Lower lobe of right lung (tissue), 2 donors: ENCODE results near the gene CDHR1. TPM values are rescaled to one million over a fixed set of nuclear protein-coding genes. Genes with fewer than 3 reads are reported as not detected.

Source experiments
- ATAC-seq, 2 donors: fragments of 200-7000 bp; cut with Tn5 transposase; one replicate each; pipeline ENCODE4 v1.9.1; 2020 to 2022; ENCODE audit warnings: mild to moderate bottlenecking in 2 of 2, moderate library complexity in 2 of 2
- DNase-seq: peaks from one replicate; pipeline ENCODE4 v3.0.0-alpha.2; 2020
- H3K27ac ChIP-seq: fragments of 200-600 bp; one replicate; pipeline ENCODE4 v1.8.0; 2022
- H3K27me3 ChIP-seq: fragments of 200-600 bp; one replicate; pipeline ENCODE4 v1.8.0; 2022; ENCODE audit warnings: low read depth
- H3K36me3 ChIP-seq: fragments of 200-600 bp; one replicate; pipeline ENCODE4 v1.8.0; 2022; ENCODE audit warnings: mild to moderate bottlenecking
- H3K4me1 ChIP-seq: fragments of 200-600 bp; one replicate; pipeline ENCODE4 v1.8.0; 2022
- H3K4me3 ChIP-seq: fragments of 200-600 bp; one replicate; pipeline ENCODE4 v1.8.0; 2022; ENCODE audit warnings: mild to moderate bottlenecking
- H3K9me3 ChIP-seq: fragments of 200-600 bp; one replicate; pipeline ENCODE4 v1.8.0; 2022
- intact Hi-C: fragments of 100-400 bp; cut with DNase I; formaldehyde crosslinking; loops from one replicate; pipeline ENCODE4 v1.11.0; 2022
- total RNA-seq: library from RNA; stranded (reverse); fragmentation: NEBNext Ultra II Directional; extraction: Animal tissue kit (Norgen Biotek cat#: 25700); gene quantifications from one replicate; pipeline ENCODE4 v1.2.1, GENCODE V29; 2021
- TF ChIP-seq, protein P1 (sequence below): fragments of 200-600 bp; IDR thresholded peaks from one replicate; pipeline ENCODE4 v1.8.0; 2022; ENCODE audit warnings: antibody characterized with exemption, mild to moderate bottlenecking
- donor health status: DM: no; HTN: yes; CAD: no; lungs with severe emphysema.

CDHR1 gene
- total RNA-seq, 1 donor from 2014 or later, result 0.24 TPM

- TF ChIP-seq, protein P1, sequence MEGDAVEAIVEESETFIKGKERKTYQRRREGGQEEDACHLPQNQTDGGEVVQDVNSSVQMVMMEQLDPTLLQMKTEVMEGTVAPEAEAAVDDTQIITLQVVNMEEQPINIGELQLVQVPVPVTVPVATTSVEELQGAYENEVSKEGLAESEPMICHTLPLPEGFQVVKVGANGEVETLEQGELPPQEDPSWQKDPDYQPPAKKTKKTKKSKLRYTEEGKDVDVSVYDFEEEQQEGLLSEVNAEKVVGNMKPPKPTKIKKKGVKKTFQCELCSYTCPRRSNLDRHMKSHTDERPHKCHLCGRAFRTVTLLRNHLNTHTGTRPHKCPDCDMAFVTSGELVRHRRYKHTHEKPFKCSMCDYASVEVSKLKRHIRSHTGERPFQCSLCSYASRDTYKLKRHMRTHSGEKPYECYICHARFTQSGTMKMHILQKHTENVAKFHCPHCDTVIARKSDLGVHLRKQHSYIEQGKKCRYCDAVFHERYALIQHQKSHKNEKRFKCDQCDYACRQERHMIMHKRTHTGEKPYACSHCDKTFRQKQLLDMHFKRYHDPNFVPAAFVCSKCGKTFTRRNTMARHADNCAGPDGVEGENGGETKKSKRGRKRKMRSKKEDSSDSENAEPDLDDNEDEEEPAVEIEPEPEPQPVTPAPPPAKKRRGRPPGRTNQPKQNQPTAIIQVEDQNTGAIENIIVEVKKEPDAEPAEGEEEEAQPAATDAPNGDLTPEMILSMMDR, result no peak
- DNase-seq (no peak), ATAC-seq (no peak)
- Histone ChIP-seq H3K4me1 (peaks cover 13% of the 10 kb centered on the region), H3K9me3 (no peaks in the 10 kb centered on the region), H3K27me3 (peaks cover 51% of the 10 kb centered on the region), H3K4me3 (no peak overlapping the region), H3K27ac (no peak overlapping the region), H3K36me3 (no peaks in the 10 kb centered on the region)
- intact Hi-C loops, result no loop called here
Observed at GRCh38 chr10:84193327-84193726, 1.0 kb upstream of the CDHR1 start.

- TF ChIP-seq, protein P1, result no peak
- peaks cover 13% of the 10 kb centered on the region for H3K4me1 ChIP-seq
- H3K9me3 ChIP-seq, result no peaks in the 10 kb centered on the region
- H3K27ac ChIP-seq, result no peak overlapping the region
- peak overlapping the region; percentile 50 for H3K4me3 ChIP-seq
- intact Hi-C loops, result no loop called here
- DNase-seq (no peak), ATAC-seq (no peak)
- peaks cover 51% of the 10 kb centered on the region for H3K27me3 ChIP-seq
- no peaks in the 10 kb centered on the region for H3K36me3 ChIP-seq
Observed at GRCh38 chr10:84193846-84194423, 402 bp upstream of the CDHR1 start.

- Histone ChIP-seq H3K9me3 (no peaks in the 10 kb centered on the region), H3K36me3 (no peaks in the 10 kb centered on the region), H3K4me3 (peak overlapping the region; percentile 50), H3K27me3 (peaks cover 50% of the 10 kb centered on the region), H3K27ac (no peak overlapping the region), H3K4me1 (peaks cover 13% of the 10 kb centered on the region)
- DNase-seq (no peak), ATAC-seq (no peak)
- intact Hi-C loops, result no loop called here
- TF ChIP-seq, protein P1, result no peak
Observed at GRCh38 chr10:84195044-84195830, 900 bp downstream of the CDHR1 start.

DNA sequence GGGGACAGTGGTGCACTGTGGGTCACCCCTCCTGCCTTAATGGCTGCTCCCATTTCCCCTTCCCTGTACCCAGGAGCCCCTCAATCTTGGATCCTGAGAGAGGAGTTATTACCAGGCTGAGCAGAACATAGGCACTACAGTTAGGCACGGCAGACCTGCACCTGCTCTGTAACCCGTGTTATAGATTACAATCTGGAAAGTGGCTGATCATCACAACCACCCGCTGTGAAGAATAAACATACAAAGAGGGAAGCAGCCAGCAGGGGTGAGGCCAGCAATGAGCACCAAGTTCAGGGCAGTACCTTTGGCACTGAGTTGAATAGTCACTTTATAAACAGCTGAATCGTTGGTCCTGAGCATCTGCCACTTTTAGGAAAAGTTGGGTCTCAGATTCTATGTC lies 1.7 kb downstream of the CDHR1 start:
- intact Hi-C loops, result no loop called here
- H3K27ac ChIP-seq, result no peak overlapping the region
- DNase-seq, result no peak
- ATAC-seq, result no peak
- TF ChIP-seq, protein P1, result no peak
- peaks cover 43% of the 10 kb centered on the region for H3K27me3 ChIP-seq
- no peaks in the 10 kb centered on the region for H3K9me3 ChIP-seq
- H3K4me1 ChIP-seq, result peaks cover 13% of the 10 kb centered on the region
- no peaks in the 10 kb centered on the region for H3K36me3 ChIP-seq
- no peak overlapping the region for H3K4me3 ChIP-seq

GRCh38 chr10:84196941-84197340 lies 2.6 kb downstream of the CDHR1 start:
- Histone ChIP-seq H3K27me3 (peaks cover 43% of the 10 kb centered on the region), H3K4me1 (peaks cover 13% of the 10 kb centered on the region), H3K36me3 (no peaks in the 10 kb centered on the region), H3K4me3 (no peak overlapping the region), H3K27ac (no peak overlapping the region), H3K9me3 (no peaks in the 10 kb centered on the region)
- ATAC-seq, result no peak
- DNase-seq, result no peak
- TF ChIP-seq, protein P1, result no peak
- intact Hi-C loops, result no loop called here
